ENCODE data around the gene CTNNA2.
A peak's percentile ranks its signal among the peaks of the same experiment; 100 is the strongest.

The CTNNA2 gene

DNA sequence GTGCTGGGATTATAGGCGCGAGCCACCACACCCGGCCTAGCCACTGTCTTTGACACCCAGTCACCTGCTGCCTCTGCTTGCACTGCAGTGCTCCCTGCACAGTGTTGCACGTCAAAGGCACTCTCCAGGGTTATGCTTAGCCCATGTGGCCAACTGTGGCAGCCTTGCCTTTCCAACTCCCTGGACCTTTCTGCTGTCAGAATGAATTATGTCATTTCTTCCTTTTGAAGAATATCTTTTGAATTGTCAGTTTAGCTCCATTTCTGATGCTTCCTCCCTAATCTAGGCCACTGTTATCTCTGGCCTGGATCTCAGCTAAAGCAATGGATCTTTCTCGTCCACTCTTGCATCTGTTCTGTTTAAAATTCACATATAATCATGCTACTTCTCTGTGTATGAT is 821.0 kb downstream of the CTNNA2 start:
- Histone ChIP-seq H3K4me3 (ENCODE audit: extremely low read depth, insufficient read depth, low read length, poor library complexity, severe bottlenecking) (no peak overlapping the region), H3K27ac (ENCODE audit: low read depth, low read length, severe bottlenecking) (no peak overlapping the region), H3K4me1 (ENCODE audit: control insufficient read depth, insufficient read depth, low read length, poor library complexity, severe bottlenecking) (no peaks in the 10 kb centered on the region), H3K36me3 (ENCODE audit: control insufficient read depth, insufficient read depth, low read length) (no peaks in the 10 kb centered on the region), H3K9me3 (ENCODE audit: control insufficient read depth, low read length) (no peaks in the 10 kb centered on the region)
- WGBS, 2 experiments (ENCODE audit: insufficient coverage in 2 of 2) = 78 to 93% methylated on average over 5 of the region's 5 CpGs

DNA sequence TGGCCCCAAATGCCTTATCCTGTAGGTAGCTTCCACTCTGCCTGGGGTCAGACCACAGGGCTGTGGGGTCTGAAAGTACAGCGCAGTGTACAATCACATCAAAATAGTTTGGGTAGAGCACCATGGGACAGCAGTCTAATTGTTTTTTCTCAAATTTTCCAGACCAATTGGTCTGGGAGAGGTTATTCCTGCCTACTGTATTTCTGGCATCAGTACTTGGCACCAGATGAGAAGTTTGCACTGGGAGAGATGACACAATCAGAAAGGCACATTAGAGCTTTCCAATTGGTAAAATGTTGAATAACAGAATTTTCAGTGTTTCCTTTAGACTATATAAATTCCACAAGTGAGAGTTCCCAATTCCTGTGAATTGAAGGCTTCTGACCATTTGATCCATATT is 822.6 kb downstream of the CTNNA2 start:
- H3K9me3 ChIP-seq (ENCODE audit: control insufficient read depth, low read length) = no peaks in the 10 kb centered on the region
- WGBS, 2 experiments (ENCODE audit: insufficient coverage in 2 of 2) = 100% methylated on average over 1 of the region's 1 CpG
- no peak overlapping the region for H3K27ac ChIP-seq (ENCODE audit: low read depth, low read length, severe bottlenecking)
- no peaks in the 10 kb centered on the region for H3K36me3 ChIP-seq (ENCODE audit: control insufficient read depth, insufficient read depth, low read length)
- no peaks in the 10 kb centered on the region for H3K4me1 ChIP-seq (ENCODE audit: control insufficient read depth, insufficient read depth, low read length, poor library complexity, severe bottlenecking)
- no peak overlapping the region for H3K4me3 ChIP-seq (ENCODE audit: extremely low read depth, insufficient read depth, low read length, poor library complexity, severe bottlenecking)

- Histone ChIP-seq H3K36me3 (ENCODE audit: control insufficient read depth, insufficient read depth, low read length) (no peaks in the 10 kb centered on the region), H3K4me3 (ENCODE audit: extremely low read depth, insufficient read depth, low read length, poor library complexity, severe bottlenecking) (no peak overlapping the region), H3K9me3 (ENCODE audit: control insufficient read depth, low read length) (no peaks in the 10 kb centered on the region), H3K27ac (ENCODE audit: low read depth, low read length, severe bottlenecking) (no peak overlapping the region), H3K4me1 (ENCODE audit: control insufficient read depth, insufficient read depth, low read length, poor library complexity, severe bottlenecking) (no peaks in the 10 kb centered on the region)
- WGBS, 2 experiments (ENCODE audit: insufficient coverage in 2 of 2) = no CpG with 5 or more reads among the region's 2 CpGs
These were observed 825.9 kb downstream of the CTNNA2 start for GRCh38 chr2:80338794-80339193.

DNA sequence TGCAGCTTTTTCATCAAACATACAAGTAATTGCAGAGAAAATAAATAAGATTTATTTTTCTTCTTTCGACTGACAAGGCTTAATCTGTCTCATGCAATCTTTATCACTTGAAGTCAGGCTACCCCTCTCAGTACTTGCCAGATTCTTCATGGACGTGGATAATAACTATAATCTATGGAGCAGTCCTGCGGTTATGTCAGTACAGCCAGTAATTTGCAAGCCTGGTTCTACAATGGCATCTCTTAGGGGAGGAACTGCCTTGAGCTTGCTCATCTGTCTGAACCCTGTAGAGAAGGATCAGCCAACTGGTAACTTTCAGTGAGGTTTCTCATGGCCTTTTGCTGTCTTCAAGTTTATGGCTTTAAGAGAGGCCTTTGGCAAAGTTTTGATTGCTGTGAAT is 827.2 kb downstream of the CTNNA2 start:
- H3K4me1 ChIP-seq (ENCODE audit: control insufficient read depth, insufficient read depth, low read length, poor library complexity, severe bottlenecking) = no peaks in the 10 kb centered on the region
- no peaks in the 10 kb centered on the region for H3K36me3 ChIP-seq (ENCODE audit: control insufficient read depth, insufficient read depth, low read length)
- H3K27ac ChIP-seq (ENCODE audit: low read depth, low read length, severe bottlenecking) = no peak overlapping the region
- WGBS, 2 experiments (ENCODE audit: insufficient coverage in 2 of 2) = 89 to 94% methylated on average over 2 to 3 of the region's 3 CpGs
- no peaks in the 10 kb centered on the region for H3K9me3 ChIP-seq (ENCODE audit: control insufficient read depth, low read length)
- H3K4me3 ChIP-seq (ENCODE audit: extremely low read depth, insufficient read depth, low read length, poor library complexity, severe bottlenecking) = no peak overlapping the region

DNA sequence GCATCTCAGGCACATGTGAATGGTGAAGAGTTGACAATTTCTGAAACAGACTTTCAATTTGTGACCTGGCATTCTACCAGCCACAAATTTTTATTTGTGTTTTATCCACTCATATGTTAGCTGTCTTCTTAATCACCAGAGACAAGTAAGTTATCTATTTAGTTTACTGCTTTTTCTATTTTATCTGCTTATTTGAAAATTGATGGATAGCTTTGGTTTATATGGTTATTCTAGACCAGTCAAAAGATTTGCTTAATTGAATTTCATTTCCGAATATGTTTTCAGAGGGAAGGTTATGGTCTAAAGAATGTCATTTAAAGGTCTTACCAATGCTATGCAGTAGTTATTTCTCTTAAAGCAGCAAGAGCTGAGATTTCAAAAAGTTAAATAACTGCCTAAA is 835.2 kb downstream of the CTNNA2 start:
- 83 to 100% methylated on average over 1 of the region's 1 CpG for WGBS, 2 experiments (ENCODE audit: insufficient coverage in 2 of 2)
- no peaks in the 10 kb centered on the region for H3K4me1 ChIP-seq (ENCODE audit: control insufficient read depth, insufficient read depth, low read length, poor library complexity, severe bottlenecking)
- no peak overlapping the region for H3K4me3 ChIP-seq (ENCODE audit: extremely low read depth, insufficient read depth, low read length, poor library complexity, severe bottlenecking)
- H3K36me3 ChIP-seq (ENCODE audit: control insufficient read depth, insufficient read depth, low read length) = no peaks in the 10 kb centered on the region
- H3K27ac ChIP-seq (ENCODE audit: low read depth, low read length, severe bottlenecking) = no peak overlapping the region
- H3K9me3 ChIP-seq (ENCODE audit: control insufficient read depth, low read length) = no peaks in the 10 kb centered on the region

- Histone ChIP-seq H3K4me3 (ENCODE audit: extremely low read depth, insufficient read depth, low read length, poor library complexity, severe bottlenecking) (no peak overlapping the region), H3K4me1 (ENCODE audit: control insufficient read depth, insufficient read depth, low read length, poor library complexity, severe bottlenecking) (no peaks in the 10 kb centered on the region), H3K36me3 (ENCODE audit: control insufficient read depth, insufficient read depth, low read length) (no peaks in the 10 kb centered on the region), H3K9me3 (ENCODE audit: control insufficient read depth, low read length) (no peaks in the 10 kb centered on the region), H3K27ac (ENCODE audit: low read depth, low read length, severe bottlenecking) (no peak overlapping the region)
These were observed 836.1 kb downstream of the CTNNA2 start for GRCh38 chr2:80348953-80349352.

GRCh38 chr2:80351231-80351630 is 838.4 kb downstream of the CTNNA2 start:
- no peaks in the 10 kb centered on the region for H3K36me3 ChIP-seq (ENCODE audit: control insufficient read depth, insufficient read depth, low read length)
- H3K4me3 ChIP-seq (ENCODE audit: extremely low read depth, insufficient read depth, low read length, poor library complexity, severe bottlenecking) = no peak overlapping the region
- no peaks in the 10 kb centered on the region for H3K4me1 ChIP-seq (ENCODE audit: control insufficient read depth, insufficient read depth, low read length, poor library complexity, severe bottlenecking)
- WGBS, 2 experiments (ENCODE audit: insufficient coverage in 2 of 2) = 76 to 87% methylated on average over 3 of the region's 3 CpGs
- no peak overlapping the region for H3K27ac ChIP-seq (ENCODE audit: low read depth, low read length, severe bottlenecking)
- no peaks in the 10 kb centered on the region for H3K9me3 ChIP-seq (ENCODE audit: control insufficient read depth, low read length)

- Histone ChIP-seq H3K4me1 (ENCODE audit: control insufficient read depth, insufficient read depth, low read length, poor library complexity, severe bottlenecking) (no peaks in the 10 kb centered on the region), H3K27ac (ENCODE audit: low read depth, low read length, severe bottlenecking) (no peak overlapping the region), H3K9me3 (ENCODE audit: control insufficient read depth, low read length) (no peaks in the 10 kb centered on the region), H3K4me3 (ENCODE audit: extremely low read depth, insufficient read depth, low read length, poor library complexity, severe bottlenecking) (no peak overlapping the region), H3K36me3 (ENCODE audit: control insufficient read depth, insufficient read depth, low read length) (no peaks in the 10 kb centered on the region)
- WGBS, 2 experiments (ENCODE audit: insufficient coverage in 2 of 2) = 88 to 90% methylated on average over 1 of the region's 1 CpG
These were observed 842.0 kb downstream of the CTNNA2 start for GRCh38 chr2:80354858-80355257.

- H3K4me1 ChIP-seq (ENCODE audit: control insufficient read depth, insufficient read depth, low read length, poor library complexity, severe bottlenecking) = peaks cover 9% of the 10 kb centered on the region
- H3K36me3 ChIP-seq (ENCODE audit: control insufficient read depth, insufficient read depth, low read length) = no peaks in the 10 kb centered on the region
- H3K4me3 ChIP-seq (ENCODE audit: extremely low read depth, insufficient read depth, low read length, poor library complexity, severe bottlenecking) = no peak overlapping the region
- H3K9me3 ChIP-seq (ENCODE audit: control insufficient read depth, low read length) = no peaks in the 10 kb centered on the region
- no peak overlapping the region for H3K27ac ChIP-seq (ENCODE audit: low read depth, low read length, severe bottlenecking)
These were observed 849.1 kb downstream of the CTNNA2 start for GRCh38 chr2:80361904-80362303.

DNA sequence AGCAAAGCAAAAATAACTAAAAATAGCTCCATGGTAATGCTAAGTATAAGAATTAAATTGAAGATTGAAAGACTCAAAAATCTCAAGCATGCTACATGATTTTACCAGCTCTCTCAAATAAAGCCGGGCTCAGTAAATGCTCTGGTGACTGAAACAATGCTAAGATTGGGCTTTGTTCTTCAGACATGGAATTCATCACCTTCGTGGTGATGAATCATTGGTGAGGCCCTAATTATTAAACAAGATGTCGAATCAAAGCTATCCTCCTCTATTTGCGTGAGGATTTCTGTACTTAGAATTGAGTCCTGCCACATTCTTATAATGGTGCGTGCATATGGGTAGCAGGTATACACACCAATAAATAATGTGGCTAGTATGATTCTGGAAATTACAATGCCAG is 850.5 kb downstream of the CTNNA2 start:
- H3K36me3 ChIP-seq (ENCODE audit: control insufficient read depth, insufficient read depth, low read length) = no peaks in the 10 kb centered on the region
- 35 to 57% methylated on average over 1 to 2 of the region's 5 CpGs for WGBS, 2 experiments (ENCODE audit: insufficient coverage in 2 of 2)
- H3K4me1 ChIP-seq (ENCODE audit: control insufficient read depth, insufficient read depth, low read length, poor library complexity, severe bottlenecking) = peaks cover 9% of the 10 kb centered on the region
- H3K9me3 ChIP-seq (ENCODE audit: control insufficient read depth, low read length) = no peaks in the 10 kb centered on the region
- no peak overlapping the region for H3K4me3 ChIP-seq (ENCODE audit: extremely low read depth, insufficient read depth, low read length, poor library complexity, severe bottlenecking)
- H3K27ac ChIP-seq (ENCODE audit: low read depth, low read length, severe bottlenecking) = no peak overlapping the region

DNA sequence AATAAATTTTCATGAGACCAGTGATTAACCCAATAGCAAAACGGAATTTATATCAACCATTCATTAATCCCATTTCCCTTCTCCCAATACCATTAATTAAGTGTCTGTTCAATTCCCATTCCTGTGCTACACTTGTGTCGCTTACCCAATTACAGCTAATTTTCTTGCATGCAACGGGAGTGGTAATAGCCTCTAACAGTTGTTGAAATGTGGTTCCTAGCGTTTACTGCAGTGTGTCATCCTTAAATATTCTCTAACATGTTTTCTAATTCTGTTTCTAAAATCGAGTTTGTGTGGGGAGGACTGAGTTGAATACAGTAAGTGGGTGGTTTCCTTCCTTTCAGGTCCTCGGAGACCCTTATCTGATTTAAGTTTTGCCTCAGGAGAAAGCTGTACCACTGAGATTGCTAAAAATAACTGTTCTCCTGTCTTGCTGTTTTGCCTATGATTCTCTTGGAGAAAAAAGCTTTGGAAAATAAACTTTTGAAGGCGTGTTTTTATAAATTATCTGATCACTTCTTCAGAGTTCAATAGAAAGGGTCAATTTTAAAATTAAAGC is 851.0 kb downstream of the CTNNA2 start:
- 23 to 45% methylated on average over 2 to 4 of the region's 7 CpGs for whole genome bisulfite sequencing, 2 experiments (ENCODE audit: insufficient coverage in 2 of 2)
- Histone ChIP-seq H3K4me1 (ENCODE audit: control insufficient read depth, insufficient read depth, low read length, poor library complexity, severe bottlenecking) (peaks cover 9% of the 10 kb centered on the region), H3K4me3 (ENCODE audit: extremely low read depth, insufficient read depth, low read length, poor library complexity, severe bottlenecking) (no peak overlapping the region), H3K36me3 (ENCODE audit: control insufficient read depth, insufficient read depth, low read length) (no peaks in the 10 kb centered on the region), H3K27ac (ENCODE audit: low read depth, low read length, severe bottlenecking) (peak overlapping the region; percentile 4), H3K9me3 (ENCODE audit: control insufficient read depth, low read length) (no peaks in the 10 kb centered on the region)

Measured in mesodermal cell (in vitro differentiated cells).